Left renal pelvis (tissue), 4 donors: ENCODE results near the gene COX7C. TPM values are rescaled to one million over a fixed set of nuclear protein-coding genes. Genes with fewer than 3 reads are reported as not detected.
"Not testable (repeated sequence)": the region's sequence is repeated elsewhere in the genome, so short reads cannot be mapped to it uniquely, and the experiment has no call there.

ENCODE experiments used
- DNase-seq, 4 donors: peaks; one replicate each; pipeline ENCODE4 v3.0.0-alpha.2; 2013; ENCODE audit warnings: low read depth in 4 of 4, low spot score in 3 of 4
- polyA plus RNA-seq, 4 donors: library from polyadenylated mRNA; unstranded; fragments of 120-200 nt; gene quantifications; one replicate each; pipeline ENCODE4 v1.2.1, GENCODE V29; 2013; ENCODE audit not compliant: insufficient read length in 4 of 4

Gene COX7C, protein sequence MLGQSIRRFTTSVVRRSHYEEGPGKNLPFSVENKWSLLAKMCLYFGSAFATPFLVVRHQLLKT
- 1,000 to 10,000 TPM in 3 of 4 donors, 100 to 1,000 TPM in 1; 625 to 1,060 (median 1,029) TPM for polyA plus RNA-seq

DNA sequence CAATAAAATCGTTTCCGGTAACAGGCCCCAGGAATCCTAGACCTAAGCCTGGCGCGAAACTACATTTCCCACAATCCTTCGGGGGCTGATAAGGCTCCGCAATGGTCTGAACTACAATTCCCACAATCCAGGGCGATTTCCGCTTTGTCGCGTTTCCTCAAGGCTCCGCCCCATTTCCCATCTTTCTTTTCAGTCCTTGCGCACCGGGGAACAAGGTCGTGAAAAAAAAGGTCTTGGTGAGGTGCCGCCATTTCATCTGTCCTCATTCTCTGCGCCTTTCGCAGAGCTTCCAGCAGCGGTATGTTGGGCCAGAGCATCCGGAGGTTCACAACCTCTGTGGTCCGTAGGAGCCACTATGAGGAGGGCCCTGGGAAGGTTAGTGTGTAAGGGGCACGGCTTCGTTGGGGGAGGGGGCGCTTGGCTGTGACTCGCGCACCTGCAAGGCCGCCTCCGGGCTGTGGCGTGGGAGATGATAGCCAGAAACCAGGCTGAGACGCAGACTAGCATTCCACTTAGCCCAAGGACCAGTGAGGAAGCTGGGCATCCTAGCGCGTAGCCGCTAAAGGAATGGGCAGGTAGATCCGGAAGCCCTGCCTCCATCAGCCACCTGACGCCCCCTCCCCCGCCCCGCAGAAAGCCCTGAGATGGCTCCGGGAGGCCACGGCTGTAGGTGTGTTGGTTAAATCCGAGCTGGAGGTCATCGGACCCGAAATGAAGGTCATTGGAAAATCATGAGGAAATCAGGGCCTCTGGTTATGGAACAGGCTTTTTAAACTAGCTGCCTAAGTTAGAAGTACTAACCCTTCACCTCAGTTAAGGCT, at the start of gene COX7C:
Gene COX7C (plus strand): TSS at position 186 of the 821 bp plus-strand sequence. CDS start 115 bp downstream, at position 301.
- DNase-seq = peak; percentile 94 to 96 (median 95)

DNA sequence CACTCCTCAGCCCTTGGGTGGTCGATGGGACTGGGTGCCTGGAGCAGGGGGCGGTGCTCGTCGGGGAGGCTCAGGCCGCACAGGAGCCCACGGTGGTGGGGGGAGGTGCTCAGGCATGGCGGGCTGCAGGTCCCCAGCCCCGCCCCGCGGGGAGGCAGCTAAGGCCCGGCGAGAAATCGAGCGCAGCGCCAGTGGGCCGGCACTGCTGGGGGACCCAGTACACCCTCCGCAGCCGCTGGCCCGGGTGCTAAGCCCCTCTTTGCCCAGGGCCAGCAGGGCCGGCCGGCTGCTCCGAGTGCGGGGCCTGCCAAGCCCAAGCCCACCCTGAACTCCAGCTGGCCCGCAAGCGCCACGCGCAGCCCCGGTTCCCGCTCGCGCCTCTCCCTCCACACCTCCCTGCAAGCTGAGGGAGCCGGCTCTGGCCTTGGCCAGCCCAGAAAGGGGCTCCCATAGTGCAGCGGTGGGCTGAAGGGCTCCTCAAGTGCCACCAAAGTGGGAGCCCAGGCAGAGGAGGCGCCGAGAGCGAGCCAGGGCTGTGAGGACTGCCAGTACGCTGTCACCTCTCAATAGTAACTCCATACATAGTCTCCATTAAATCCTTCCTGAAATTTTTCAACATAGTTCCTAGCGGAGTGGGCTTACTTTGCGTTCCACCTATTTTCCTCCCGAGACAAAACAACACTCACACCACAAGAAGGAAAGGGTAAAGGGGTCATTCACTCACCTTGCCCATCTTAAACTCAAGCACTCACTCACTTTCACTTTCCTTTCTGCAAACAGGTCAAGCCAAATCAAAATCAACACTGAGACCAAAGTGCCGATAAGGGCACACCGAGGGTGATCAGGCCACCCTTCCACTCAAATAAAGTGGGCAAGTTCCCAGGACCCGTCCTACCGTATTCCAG, 48.0 kb upstream of the COX7C start:
- DNase-seq = not testable (repeated sequence)

DNA sequence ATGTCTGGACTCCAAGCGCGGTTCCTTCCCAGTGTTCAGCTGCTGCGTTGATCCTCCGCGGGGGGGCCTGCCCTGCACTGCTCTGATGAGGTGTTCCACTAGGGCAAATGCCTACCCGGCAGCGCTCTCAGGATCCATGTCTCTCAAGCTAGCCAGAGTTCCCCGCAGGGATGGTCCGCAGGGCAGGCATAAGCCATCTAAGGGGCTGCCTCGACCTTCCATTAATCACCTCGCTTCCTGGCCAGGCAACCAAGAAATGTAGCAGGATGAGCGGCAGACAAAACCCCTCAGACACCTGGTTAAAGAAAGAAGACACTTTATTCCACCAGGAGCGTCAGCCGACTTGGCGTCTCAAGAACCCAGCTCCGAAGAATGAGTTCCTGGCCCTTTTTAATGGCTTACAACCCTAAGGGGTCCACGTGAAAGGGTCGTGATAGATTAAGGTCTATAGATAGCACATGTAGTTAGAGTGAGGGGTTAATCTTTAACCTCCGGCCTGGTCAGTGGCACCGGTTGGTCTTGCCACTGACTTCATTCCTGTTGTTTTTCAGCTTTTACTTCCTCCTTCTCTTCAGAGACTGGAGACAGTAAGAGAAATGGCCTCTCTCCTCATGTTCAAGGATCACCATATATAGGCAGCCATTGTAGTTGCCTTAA, 47.2 kb upstream of the COX7C start:
- no peak for DNase-seq

DNA sequence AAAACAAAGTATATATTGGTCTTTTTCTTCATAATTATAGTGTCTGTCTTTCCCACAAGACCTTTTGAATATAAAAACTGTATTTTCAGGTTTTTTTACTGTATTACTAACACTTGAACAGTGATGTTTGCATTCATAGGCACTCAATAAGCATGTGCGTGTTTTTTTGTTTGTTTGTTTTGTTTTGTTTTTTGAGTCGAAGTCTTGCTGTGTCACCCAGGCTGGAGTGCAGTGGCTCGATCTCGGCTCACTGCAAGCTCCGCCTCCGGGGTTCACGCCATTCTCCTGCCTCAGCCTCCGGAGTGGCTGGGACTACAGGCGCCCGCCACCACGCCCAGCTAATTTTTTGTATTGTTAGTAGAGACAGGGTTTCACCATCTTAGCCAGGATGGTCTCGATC, 46.6 kb upstream of the COX7C start:
- DNase-seq = not testable (repeated sequence)

DNA sequence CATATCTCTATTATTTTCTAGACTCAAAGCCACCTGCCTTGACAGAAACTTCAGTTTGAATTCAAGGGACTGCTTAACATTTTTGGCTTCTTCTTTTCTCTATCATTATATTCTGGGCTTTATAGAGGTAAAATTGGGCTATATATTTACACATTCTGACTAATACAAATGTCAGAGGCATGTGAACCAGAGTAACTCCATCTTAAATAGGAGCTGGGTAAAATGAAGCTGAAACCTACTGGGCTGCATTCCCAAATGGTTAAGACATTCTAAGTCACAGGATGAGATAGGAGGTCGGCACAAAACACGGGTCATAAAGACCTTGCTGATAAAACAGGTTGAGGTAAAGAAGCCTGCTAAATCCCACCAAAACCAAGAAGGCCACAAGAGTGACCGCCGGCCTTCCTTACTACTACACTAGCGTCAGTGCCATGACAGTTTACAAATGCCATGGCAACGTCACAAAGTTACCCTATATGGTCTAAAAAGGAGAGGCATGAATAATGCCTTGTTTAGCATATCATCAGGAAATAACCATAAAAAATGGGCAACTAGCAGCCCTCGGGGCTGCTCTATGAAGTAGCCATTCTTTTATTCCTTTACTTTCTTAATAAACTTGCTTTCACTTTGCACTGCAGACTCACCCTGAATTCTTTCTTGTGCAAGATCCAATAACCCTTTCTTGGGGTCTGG, 44.8 kb upstream of the COX7C start:
- DNase-seq = no peak

DNA sequence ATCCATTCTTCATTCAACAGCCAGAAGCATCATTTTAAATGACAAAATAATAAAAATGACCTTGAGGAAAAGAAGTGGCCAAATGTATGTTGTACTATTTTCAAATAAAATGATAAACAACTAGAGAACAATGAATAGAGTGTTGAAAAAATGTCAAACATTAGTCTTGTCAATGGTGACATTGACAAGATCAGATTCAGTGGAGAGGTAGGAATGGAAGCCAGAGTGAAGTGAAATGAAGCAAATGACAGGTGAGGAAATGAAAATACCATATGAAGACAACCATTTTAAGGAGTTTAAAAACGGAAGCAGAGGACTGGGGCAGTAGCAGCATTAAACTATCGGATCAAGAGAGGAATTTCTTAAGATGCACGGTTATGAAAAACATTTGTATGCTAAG, 38.2 kb upstream of the COX7C start:
- no peak for DNase-seq

DNA sequence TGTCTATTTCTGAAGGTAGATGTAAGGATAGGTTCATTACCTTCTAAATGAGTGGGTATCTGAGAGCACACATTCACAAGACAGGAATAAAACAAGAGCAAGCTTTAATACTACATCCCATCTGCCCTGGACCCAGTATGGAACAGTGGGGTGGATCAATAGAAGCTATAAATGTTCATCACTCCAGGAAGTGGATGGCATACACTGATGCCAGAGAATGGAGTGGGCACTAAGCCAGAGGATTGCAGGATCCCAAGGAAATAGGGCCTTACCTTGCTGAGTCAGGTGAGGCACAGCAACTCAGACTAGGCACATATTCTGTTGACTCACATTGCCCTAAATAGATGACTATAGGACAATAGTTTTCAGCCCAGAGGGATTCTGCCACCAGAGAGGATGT, 21.3 kb upstream of the COX7C start:
- DNase-seq = no peak

DNA sequence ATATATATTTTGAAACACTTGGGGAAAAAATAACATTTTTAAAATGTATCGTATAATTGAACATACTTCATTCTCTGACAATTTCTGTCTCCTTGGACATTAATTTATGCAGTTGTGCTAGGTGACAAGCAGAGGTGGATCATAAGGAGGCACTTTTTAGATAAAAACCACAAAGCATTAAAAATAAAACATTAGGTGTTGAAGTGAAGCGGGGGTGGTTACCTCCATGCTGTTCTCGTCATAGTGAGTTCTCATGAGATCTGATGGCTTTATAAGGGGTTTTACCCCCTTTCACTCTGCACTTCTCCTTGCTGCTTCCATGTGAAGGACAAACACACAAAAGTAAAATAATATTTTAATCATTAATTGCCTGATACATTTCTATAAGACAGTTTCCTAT, 11.9 kb upstream of the COX7C start:
- DNase-seq = no peak

DNA sequence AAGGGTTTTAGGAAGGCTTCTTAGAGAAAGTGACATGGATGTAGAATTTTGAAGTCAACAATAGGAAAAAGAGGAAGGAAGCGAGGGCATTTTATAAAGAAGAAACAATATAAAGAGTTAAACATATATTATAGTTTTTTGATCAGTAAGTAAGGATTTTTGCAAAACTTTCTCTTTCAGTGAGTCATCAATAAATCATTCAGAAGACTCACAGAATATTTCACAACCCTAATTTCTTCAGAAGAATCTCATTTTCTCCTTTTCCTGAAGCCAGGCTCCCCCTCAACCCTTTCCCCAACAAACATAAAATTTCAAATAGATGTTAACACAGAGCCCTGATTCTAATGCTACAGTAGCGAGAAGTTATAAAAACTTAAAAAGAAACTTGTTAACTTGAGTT, 4.3 kb upstream of the COX7C start:
- DNase-seq = no peak

DNA sequence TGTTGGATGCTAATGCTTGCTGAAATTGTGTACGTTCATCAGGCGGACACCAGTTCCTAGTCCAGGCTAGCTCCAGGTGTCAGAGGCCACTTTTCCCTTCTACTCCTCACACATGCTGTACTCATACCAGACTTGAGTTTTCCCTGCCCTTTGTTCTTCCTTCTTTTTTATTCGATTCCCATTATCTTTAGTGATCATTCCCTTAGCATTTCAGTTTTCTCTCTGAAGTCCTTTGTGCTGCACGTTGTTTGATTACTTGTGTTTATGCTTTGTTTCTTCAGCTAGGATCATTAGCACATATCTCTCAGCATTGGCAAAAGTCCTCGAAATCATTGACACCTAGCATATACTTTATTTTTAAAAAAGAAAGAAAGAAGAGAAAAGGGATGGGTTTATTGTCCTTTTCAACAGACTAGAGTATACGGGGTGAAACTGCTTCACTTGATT, 409 bp upstream of the COX7C start:
- DNase-seq = no peak

DNA sequence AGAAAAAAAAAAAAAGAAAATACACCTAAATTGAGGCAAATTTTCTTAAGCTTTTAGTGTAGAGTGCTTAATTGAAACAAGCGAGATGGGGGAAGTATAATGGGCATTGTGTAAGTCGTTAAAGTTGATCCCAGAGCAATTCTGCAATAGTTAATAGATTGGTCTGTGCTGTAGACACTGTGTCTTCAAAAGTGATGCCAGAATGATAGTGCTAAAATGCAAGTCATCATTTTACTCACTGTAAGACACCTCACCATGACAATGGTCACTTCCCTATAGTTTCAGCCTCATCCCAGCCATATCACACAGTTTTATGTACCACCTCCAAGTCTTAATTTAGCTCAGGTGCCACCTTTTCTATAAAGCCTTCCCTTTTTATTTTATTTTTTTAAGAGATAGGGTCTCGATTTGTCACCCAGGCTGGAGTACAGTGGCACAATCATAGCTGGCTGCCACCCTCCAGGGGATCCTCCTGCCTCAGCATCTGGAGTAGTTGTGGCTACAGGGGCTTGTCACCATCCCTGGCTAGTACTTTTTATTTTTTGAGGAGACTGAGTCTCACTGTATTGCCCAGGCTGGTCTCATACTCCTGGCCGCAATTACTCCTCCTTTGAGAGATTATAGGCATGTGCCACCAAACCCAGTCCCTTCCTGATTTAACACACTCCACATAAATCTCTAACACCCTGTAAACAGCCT, 6.2 kb downstream of the COX7C start:
- DNase-seq = no peak

DNA sequence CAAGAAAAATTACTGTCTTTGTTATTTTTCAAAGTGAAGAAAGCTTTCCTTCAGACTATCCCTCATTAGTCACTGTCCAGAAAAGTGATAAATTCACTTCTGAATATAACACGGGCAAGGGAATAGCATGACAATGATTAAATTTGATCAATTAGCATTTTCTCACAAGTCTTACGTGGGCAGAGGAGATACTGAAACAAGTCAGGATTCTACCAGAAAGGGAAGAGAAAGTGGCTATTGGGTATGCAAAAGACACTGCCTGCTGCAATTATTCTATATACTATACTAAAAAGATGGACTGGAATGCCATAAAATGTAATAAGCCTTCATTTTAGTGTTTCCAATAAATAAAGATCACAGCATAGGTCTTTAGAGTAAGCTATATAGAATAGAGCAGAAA, 7.4 kb downstream of the COX7C start:
- DNase-seq = no peak

DNA sequence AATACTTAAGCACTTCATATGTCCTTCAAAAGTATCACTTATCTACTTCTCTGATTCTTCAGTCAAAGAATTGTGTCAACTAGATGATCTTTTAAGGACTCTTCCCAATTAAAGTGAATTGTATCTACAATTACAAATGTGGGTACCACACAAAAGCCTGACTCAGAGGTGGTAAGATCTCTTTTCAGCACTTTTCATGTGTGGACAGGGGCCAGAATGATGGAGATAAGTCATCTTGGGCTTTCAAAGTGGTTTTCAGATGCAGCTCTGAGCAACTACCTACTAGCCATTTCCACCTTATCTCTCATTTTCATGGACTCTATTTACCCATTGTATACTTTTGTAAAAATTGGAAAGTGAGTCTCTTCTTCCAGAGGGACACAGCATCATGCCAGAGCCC, 8.4 kb downstream of the COX7C start:
- DNase-seq = no peak

DNA sequence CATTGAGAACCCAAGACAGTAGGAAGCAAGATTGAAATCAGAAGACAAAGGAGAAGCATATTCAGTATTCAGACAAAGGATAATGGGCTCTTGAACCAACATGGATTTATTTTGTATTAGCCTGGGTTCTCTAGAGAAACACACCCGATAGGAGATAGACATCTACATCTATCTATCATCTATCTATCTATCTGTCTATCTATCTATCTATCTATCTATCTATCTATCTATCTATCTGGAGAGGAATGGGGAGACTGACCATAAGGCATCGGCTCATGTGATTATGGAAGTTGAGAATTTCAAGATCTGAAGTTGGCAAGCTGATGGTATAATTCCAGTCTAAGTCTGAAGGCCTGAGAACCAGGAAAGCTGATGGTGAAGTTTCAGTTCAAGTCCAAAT, 13.4 kb downstream of the COX7C start:
- DNase-seq = no peak

DNA sequence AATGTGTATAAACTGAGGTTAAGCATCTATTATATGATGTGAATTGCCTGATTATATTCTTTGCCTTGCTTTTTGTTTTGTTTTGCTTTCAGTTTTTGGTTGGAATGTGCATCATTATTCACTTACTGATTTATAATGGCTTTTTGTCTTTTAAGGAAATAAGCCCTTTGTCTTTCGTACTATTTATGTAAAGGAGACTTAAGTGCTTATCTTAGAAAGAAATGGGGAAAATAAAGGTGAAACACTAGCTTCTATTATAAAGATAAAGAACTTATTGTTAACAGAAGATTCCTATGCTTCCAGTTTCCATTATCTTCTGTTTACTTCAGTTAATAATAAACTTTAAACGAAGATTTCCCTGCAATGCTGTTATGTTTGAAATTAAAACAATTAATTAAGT, 23.3 kb downstream of the COX7C start:
- no peak for DNase-seq

DNA sequence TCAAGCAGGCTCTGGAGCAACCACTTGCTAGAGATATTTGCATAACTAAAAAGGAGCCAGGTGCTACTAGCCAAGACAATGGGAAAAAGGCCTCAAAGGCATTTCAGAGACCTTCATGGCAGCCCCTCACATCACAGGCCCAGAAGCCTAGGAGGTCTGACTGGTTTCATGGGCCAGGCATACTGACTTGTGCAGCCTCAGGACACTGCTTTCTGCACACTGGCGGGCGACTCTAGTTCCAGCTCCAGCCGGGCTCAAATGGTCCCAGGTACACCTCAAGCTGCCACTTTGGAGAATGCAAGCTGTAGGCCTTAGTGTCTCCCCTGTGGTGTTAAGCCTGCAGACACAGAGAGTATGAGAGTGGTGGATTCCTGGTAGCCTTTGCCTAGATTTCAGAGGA, 27.1 kb downstream of the COX7C start:
- DNase-seq = no peak

DNA sequence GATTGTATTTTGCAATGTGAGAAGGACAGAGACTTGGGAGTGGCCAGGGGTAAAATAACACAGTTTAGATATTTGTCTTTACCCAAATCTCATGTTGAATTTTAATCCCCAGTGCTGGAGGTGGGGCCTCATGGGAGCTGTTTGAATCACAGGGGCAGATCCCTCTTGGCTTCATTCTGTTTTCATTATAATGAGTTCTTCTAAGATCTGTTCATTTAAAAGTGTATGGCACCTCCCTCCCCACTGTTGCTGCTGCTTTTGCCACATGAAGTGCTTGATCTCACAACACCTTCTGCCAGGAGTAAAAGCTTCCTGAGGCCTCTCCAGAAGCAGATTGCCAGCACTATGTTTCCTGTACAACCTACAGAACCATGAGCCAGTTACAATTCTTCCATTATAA, 28.1 kb downstream of the COX7C start:
- DNase-seq = no peak

DNA sequence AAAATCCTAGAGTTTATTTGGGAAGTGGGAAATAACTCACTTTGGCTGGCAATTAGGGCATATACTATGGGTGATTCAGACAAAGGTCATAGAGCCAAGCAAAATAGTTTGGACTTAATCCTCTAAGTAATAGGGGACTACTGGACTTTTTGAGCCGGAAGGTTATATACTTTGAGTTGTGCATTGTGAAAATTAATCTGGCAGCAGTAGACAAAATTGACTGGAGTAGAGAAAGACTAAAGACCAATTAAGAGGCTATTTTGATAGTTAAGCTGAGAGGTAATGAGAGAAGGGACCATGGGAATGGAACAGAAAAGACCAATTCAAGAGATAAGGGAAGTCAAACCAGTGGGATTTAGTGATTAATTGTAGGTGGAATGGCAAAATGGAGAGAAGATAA, 28.9 kb downstream of the COX7C start:
- DNase-seq = no peak

DNA sequence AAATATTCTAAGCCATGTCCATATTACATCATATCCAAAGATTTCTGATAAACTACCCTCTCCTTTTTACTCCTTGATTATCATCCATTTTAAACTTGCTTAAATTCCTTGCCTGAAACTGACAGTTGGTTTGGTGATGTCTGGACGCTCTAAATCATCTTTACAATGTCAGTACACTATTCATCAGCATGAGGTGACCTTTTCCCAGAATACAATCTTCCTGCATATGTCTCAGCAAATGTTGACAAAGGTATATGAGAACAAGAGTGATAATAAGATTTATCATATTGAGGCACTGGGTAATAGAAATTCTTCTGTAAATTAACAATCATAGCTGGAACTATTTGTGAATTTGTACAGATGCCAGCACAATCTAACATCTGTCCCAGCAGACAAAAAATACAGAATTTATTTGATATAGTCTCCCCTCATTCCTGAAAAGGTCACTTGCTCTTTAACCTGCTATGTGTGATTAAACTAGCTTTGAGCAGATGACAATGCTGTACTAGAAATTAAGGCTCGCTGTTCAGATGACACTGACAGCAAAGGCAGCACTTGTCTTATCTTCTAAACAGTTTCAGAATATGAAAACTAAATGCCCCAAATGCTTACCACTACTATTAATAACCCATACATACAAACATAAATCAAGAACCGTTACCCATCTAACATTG, 32.2 kb downstream of the COX7C start:
- no peak for DNase-seq
